ENCODE measurements around the gene OR10H1.

- no peak for TF ChIP-seq POLR2AphosphoS5 (IDR thresholded peaks at IDR 0.05)
- TF ChIP-seq CTCF (IDR thresholded peaks at IDR 0.05), result no peak
- no peak for TF ChIP-seq POLR2A (IDR thresholded peaks at IDR 0.05; ENCODE audit: low read depth)
Measured at GRCh38 chr19:15859187-15859586, 43.7 kb upstream of the OR10H1 start.
